PC-9 (cell line): ENCODE results near the gene DIAPH2.

Source experiments
- CTCF ChIP-seq: fragments of 200-600 bp; sonication (generic); conservative IDR thresholded peaks from 2 replicates; pipeline ENCODE4 v1.6.1; 2017; ENCODE audit warnings: mixed run types, antibody characterized with exemption, mild to moderate bottlenecking, moderate library complexity
- EZH2 ChIP-seq: fragments of 200-600 bp; sonication (generic); IDR thresholded peaks from 2 replicates; pipeline ENCODE4 v1.8.0; 2017; ENCODE audit warnings: antibody characterized with exemption, low read depth

GRCh38 chrX:96692890-96693289, 8.2 kb downstream of the DIAPH2 start:
- TF ChIP-seq CTCF (no peak), EZH2 (no peak)
